ENCODE data around the gene B4GALT1.

GRCh38 chr9:33110686-33111085, 56.5 kb downstream of the B4GALT1 start:
- TF ChIP-seq CTCF (IDR thresholded peaks at IDR 0.05) (no peak), POLR2A (IDR thresholded peaks at IDR 0.05) (no peak)

All from body of pancreas (tissue), 4 donors.